ENCODE measurements around the gene GSK3A.
A peak's percentile ranks its signal among the peaks of the same experiment; 100 is the strongest.

GSK3A gene

DNA sequence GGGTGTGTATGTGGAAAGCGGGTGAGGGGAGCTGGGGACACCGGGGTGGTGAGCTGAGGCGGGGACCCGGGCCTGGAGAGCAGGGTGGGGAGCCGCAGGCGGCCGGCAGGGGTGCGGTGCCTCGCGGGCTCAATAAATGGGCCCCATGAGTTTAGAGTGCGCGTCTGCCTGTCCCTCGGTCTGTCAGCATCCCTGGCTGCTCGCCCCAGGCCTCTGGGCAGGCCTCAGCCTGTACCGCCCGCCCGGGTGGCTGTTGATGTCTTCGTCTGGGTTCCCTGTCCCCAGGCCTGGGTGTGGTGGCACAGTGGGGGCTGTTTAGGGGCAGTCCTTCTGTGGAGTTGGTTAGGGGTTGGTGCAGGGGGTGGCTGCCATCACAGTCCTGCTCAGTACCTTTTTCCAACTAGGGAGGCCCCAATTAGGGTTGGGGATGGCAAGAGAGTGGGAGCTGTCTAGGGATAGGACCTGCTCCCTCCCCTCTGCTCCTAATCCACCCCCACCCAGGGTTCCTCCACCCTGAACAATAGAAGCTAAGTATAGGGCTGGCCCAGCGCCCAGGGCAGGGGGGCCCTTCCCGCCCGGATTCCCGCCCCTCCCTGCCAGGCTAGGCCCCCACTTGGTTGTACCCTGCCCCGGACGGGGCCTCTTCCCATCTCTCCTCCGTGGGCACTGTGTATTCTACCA, 38.9 kb upstream of the GSK3A start:
- no peak for DNase-seq (ENCODE audit: low read depth in 2 of 2)

DNA sequence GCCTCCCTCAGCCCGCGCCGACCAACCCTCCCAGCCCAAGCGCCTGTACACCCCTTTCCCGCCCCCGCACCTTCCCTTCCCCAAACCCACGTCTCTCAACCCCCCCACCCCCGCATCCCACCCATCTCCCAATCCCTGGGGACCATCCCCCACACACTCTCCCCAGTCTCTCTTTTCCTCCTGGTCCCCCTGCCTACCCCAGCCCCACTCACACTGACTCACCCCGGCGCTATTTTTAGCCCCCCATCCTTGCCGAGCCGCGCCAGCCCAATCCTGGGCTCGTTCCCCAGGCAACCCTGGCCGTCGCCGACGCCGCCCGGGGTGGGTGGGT, 38.4 kb upstream of the GSK3A start:
- no peak for DNase-seq (ENCODE audit: low read depth in 2 of 2)

GRCh38 chr19:42279902-42280814, 37.8 kb upstream of the GSK3A start:
- DNase-seq (ENCODE audit: low read depth in 2 of 2), result peak; percentile 83 to 87

DNA sequence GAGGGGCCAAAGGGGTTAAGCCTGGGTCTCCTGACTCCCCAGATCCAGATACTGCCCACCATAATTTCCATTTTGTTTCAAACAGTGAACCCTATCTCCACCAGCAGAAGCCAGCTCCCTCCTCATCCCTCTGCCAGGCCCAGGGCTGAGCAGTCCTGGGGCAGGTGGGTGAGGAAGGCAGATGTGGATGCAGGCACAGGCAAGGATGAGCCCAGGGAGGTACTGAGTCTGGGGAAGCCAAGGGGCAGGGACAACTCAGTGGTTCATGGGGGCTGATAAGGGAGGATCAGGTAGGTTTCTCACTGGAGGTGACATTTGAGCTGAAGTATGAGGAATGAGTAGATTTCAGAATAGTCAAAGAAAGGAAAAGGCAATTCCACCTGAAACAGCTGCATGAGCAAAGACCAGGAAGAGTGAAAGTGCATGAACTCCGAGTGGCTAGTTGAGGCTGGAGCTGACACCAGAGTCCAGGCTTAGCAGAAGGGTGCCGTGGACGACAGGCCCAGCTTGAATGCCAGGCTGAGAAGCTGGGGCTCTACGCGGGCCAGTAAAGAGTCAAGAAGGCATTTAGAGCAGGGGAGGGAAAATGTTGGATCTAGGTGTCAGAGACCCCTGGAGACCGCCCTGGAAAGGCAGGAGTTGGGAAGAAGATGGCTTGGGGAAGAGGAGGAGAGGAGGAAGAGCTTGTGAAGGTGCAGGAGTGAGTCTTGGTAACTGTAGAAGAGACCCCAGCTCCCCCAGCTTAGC, 36.9 kb upstream of the GSK3A start:
- no peak for DNase-seq (ENCODE audit: low read depth in 2 of 2)

- DNase-seq (ENCODE audit: low read depth in 2 of 2), result no peak
Measured at GRCh38 chr19:42278452-42279154, 36.2 kb upstream of the GSK3A start.

DNA sequence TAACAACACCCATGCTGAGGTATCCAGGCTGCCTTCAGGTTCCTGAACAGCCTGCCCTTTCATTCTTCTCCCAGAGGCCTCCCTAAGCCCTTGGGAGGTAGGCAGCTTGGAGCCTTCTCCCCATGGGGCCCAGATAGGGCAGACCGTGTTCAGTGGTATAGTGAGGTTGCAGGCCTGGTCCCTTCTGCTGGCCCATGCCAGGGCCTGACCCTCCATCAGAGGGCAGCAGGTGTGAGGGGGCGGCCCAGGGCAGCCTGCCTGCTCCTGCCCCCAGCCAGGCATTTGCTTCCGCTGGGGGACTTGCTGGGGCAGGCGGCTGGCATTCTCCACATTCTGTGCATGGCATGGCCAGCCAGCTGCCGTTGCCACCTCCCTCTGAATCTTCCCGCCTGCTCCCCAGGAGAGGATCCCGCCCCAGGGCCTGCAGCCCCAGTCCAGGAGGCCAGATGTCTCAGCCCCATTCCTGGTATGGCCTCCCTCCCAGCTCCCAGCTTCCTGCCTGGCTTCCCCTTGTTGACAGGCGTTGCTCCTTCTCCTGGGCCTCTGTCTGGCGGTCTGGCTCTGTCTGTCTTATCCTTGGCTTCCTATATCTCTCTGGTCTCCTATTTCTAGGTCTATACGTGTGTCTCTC, 35.5 kb upstream of the GSK3A start:
- DNase-seq (ENCODE audit: low read depth in 2 of 2), result no peak

GRCh38 chr19:42276821-42277220, 34.4 kb upstream of the GSK3A start:
- DNase-seq (ENCODE audit: low read depth in 2 of 2), result no peak

DNA sequence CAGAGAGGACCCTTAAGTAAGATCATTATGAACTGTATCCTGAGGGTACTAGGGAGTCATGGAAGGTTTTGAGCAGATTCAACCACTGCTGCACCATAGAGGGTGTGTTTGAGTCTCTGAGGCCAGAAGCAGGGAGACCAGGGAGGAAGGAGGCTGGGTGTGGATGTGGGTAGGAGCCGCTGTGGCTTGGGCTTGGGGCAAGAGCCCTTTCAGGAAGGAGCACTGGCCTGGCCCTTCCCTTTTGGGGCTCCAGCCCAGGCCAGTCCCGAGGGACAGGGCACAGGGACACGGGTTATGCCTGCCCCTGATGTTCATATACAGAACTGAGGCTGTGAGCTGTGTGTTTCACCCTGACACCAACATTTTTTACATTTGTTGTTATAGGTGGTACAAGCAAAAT, 33.9 kb upstream of the GSK3A start:
- DNase-seq (ENCODE audit: low read depth in 2 of 2), result no peak

- no peak for DNase-seq (ENCODE audit: low read depth in 2 of 2)
Measured at GRCh38 chr19:42275517-42275916, 33.1 kb upstream of the GSK3A start.

GRCh38 chr19:42275103-42275502, 32.7 kb upstream of the GSK3A start:
- DNase-seq (ENCODE audit: low read depth in 2 of 2), result no peak

- no peak for DNase-seq (ENCODE audit: low read depth in 2 of 2)
Measured at GRCh38 chr19:42274065-42274682, 31.8 kb upstream of the GSK3A start.

DNA sequence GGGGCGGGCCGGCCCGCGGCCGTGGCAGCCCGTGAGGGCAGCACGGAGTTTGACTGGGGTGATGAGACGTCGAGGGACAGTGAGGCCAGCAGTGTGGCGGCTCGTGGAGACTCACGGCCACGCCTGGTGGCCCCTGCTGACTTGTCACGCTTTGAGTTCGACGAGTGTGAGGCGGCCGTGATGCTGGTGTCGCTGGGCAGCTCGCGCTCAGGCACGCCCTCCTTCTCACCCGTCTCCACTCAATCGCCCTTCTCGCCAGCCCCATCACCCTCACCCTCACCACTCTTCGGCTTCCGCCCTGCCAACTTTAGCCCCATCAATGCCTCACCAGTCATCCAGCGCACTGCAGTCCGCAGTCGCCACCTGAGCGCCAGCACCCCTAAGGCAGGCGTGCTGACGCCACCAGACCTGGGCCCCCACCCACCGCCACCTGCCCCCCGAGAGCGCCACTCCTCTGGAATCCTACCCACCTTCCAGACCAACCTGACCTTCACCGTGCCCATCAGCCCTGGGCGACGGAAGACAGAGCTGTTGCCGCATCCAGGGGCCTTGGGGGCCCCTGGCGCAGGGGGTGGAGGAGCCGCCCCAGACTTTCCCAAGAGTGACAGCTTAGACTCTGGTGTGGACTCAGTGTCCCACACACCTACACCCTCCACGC, 31.1 kb upstream of the GSK3A start:
- no peak for DNase-seq (ENCODE audit: low read depth in 2 of 2)

GRCh38 chr19:42272989-42273406, 30.6 kb upstream of the GSK3A start:
- no peak for DNase-seq (ENCODE audit: low read depth in 2 of 2)

- DNase-seq (ENCODE audit: low read depth in 2 of 2), result no peak
Measured at GRCh38 chr19:42272535-42272897, 30.1 kb upstream of the GSK3A start.

DNA sequence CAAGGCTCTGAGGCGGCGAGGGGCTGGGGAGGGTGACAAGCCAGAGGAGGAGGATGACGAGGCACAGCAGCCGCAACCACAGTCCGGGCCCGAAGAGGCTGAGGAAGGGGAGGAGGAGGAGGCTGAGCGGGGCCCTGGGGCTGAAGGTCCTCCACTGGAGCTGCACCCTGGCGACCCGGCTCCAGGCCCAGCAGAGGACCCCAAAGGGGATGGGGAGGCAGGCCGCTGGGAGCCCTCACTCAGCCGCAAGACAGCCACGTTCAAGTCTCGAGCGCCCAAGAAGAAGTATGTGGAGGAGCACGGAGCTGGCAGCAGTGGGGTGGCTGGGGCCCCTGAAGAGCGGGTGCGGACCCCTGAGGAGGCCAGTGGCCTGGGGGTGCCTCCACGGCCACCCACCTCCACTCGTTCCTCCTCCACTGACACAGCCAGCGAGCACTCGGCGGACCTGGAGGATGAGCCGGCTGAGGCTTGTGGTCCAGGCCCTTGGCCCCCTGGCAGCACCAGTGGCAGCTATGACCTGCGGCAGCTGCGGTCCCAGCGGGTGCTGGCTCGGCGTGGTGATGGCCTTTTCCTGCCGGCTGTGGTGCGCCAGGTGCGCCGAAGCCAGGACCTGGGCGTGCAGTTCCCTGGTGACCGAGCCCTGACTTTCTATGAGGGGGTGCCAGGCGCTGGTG, 29.6 kb upstream of the GSK3A start:
- no peak for DNase-seq (ENCODE audit: low read depth in 2 of 2)

DNA sequence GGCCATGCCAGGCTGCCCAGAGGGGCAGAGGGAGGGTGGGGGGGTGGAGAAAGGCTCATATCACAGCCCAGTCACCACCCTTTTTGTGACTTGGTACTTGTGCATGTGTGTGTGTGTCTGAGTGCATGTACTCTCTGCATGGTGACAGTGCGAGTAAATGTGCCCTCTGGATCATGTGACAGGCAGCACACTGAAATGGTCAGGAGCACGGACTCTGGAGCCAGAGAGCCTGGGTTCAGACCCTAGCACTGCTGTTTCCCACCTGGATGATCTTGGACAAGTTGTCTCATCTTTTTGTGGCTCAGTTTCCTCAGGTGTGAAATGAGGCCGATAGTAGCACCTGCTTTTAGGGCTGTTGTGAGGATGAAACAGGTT, 28.6 kb upstream of the GSK3A start:
- DNase-seq (ENCODE audit: low read depth in 2 of 2), result no peak

DNA sequence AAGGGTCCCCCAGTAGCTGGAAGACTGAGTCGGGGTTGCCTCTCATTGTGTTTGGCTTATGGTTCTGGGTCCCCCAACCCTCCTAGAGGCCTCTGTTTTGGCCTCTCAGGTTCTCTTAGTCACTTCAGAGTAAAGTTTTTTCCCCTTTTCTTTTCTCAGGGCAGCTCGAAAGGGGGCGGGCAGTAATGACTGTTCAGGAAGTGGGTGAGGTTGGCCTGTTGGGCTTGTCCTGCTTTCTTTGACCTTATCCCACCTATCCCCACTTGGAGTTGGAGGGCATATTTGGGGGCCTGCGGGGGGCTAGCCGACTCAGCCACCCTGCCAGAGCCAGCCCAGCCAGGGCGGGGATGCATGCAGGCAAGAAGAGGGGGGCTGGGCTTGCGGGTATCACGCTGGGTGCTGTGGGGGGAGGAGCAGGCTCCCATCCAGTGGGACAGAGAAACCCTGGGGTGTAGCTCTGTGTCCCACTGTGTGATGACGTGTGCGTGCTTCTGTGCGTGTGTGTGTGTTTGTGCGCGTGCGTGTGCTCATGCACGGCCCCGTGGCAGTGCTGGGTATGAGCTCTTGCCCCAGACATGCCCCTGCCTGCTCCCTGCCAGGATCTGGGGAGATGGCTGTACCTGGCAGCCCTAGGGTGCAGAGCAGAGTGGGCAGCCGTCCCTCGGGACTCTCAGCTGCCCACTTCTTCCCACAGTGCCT, 28.1 kb upstream of the GSK3A start:
- peak in 1 of 2 donors; percentile 52 for DNase-seq (ENCODE audit: low read depth in 2 of 2)

DNA sequence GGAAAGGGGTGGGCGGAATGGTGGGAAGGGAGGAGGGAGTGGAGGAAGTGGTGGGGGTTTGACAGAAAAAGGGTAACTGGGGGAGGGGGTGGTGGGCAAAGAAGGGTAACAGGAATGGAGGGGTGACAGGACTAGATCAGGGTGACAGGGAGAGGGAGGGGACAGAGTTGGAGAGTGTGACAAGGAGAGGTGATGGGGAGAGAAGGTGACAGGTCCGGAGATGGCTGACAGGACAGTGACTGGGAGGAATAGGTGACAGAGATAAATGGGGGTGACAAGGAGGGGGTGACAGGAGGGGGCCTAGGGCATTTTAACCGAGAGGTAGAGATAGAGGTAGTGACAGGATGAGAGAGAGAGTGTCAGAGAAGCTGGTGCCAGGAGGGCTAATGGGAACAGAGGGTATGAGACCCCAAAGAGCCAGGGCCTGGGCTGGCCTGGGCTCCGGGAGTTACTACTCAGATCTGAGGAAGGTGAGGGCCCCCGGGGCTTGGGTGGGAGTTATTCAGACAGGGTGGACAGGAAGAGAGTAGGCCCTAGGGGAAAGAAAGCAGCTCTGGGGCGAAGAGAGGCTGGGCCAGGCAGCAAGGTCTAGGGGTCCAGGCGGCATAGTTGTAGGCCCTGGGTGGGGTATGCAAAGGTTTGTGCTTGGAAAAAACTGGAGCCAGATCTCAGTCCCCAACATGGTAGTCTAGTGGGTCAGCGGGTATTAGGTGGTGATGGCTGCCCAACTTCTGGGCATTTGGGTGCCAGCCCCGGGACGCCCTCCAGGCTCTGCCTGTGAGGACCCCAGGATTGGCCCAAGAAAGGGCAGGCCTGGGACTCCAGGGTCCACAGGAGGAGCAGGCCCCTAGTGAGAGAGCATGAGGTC, 27.3 kb upstream of the GSK3A start:
- DNase-seq (ENCODE audit: low read depth in 2 of 2), result no peak
